ENCODE measurements around the gene MRC1.

MRC1 gene

GRCh38 chr10:17873946-17874345, 64.8 kb downstream of the MRC1 start:
- no peak overlapping the region for H3K9ac ChIP-seq (ENCODE audit: low read length)
- H3K14ac ChIP-seq (ENCODE audit: low read length in 2 of 2) = no peak overlapping the region
- no peaks in the 10 kb centered on the region for H3K79me1 ChIP-seq (replicated peaks; ENCODE audit: low read length, poor library complexity, severe bottlenecking)
- H2AFZ ChIP-seq (ENCODE audit: low read depth, low read length) = no peak overlapping the region
- no peak overlapping the region for H2BK15ac ChIP-seq (ENCODE audit: low read depth, poor library complexity, severe bottlenecking)
- H3K4me2 ChIP-seq (ENCODE audit: low read length, poor library complexity, severe bottlenecking) = no peak overlapping the region
- no peak overlapping the region for H2BK5ac ChIP-seq (ENCODE audit: low read depth, low read length, poor library complexity, severe bottlenecking)
- no peak overlapping the region for H3K18ac ChIP-seq (ENCODE audit: low read depth in 1 of 2, low read length in 2 of 2)
- no peak overlapping the region for H2BK12ac ChIP-seq (ENCODE audit: low read length in 2 of 2)
- no peak overlapping the region for H2AK5ac ChIP-seq (ENCODE audit: low read length, severe bottlenecking)
- no peak overlapping the region for H3K4me3 ChIP-seq (ENCODE audit: insufficient read depth in 1 of 2, low read depth in 1 of 2, low read length in 2 of 2)
- no peak overlapping the region for H2BK120ac ChIP-seq (ENCODE audit: low read depth, low read length)
- no peak for DNase-seq
- no peak overlapping the region for H3K27ac ChIP-seq (ENCODE audit: low read length, poor library complexity, severe bottlenecking)
- H3K36me3 ChIP-seq (ENCODE audit: control insufficient read depth in 1 of 2, insufficient read depth in 2 of 2, low read depth in 1 of 2, low read length in 2 of 2) = no peaks in the 10 kb centered on the region
- H4K8ac ChIP-seq (ENCODE audit: low read length) = no peak overlapping the region
- no peak overlapping the region for H3K4ac ChIP-seq (ENCODE audit: low read depth in 1 of 2, low read length in 2 of 2)
- no peak overlapping the region for H4K91ac ChIP-seq (ENCODE audit: low read length)
- no peaks in the 10 kb centered on the region for H3K9me3 ChIP-seq (ENCODE audit: control insufficient read depth, low read length)
- 91% methylated on average over 2 of the region's 2 CpGs for WGBS
- no peaks in the 10 kb centered on the region for H3K4me1 ChIP-seq (ENCODE audit: control insufficient read depth, insufficient read depth, low read depth, low read length)
- no peak overlapping the region for H3K23ac ChIP-seq (ENCODE audit: low read length in 2 of 2)
- no peaks in the 10 kb centered on the region for H3K27me3 ChIP-seq (ENCODE audit: control insufficient read depth in 1 of 2, insufficient read depth in 1 of 2, low read length in 2 of 2)

DNA sequence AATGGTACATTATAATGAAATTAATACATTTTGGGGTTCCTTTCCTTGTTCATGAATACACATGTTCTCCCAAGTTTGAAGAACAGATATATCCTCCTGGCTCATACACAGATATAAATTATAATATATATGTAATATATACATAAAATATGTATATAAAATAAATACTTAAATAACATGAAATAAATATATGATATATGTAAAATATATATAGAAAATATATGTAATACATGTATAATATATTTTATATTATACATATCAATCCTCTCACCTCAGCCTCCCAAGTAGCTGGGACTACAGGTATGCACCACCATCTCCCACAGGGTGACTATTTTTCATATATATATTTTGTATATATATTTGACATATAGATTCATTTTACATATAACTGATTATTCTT, 68.0 kb downstream of the MRC1 start:
- Histone ChIP-seq H3K14ac (ENCODE audit: low read length in 2 of 2) (no peak overlapping the region), H3K9ac (ENCODE audit: low read length) (no peak overlapping the region), H2BK120ac (ENCODE audit: low read depth, low read length) (no peak overlapping the region), H4K91ac (ENCODE audit: low read length) (no peak overlapping the region), H3K27me3 (ENCODE audit: control insufficient read depth in 1 of 2, insufficient read depth in 1 of 2, low read length in 2 of 2) (no peaks in the 10 kb centered on the region), H3K4me1 (ENCODE audit: control insufficient read depth, insufficient read depth, low read depth, low read length) (no peaks in the 10 kb centered on the region), H2BK15ac (ENCODE audit: low read depth, poor library complexity, severe bottlenecking) (no peak overlapping the region), H3K4ac (ENCODE audit: low read depth in 1 of 2, low read length in 2 of 2) (no peak overlapping the region), H3K27ac (ENCODE audit: low read length, poor library complexity, severe bottlenecking) (no peak overlapping the region), H3K4me2 (ENCODE audit: low read length, poor library complexity, severe bottlenecking) (no peak overlapping the region), H3K18ac (ENCODE audit: low read depth in 1 of 2, low read length in 2 of 2) (no peak overlapping the region), H3K36me3 (ENCODE audit: control insufficient read depth in 1 of 2, insufficient read depth in 2 of 2, low read depth in 1 of 2, low read length in 2 of 2) (no peaks in the 10 kb centered on the region), H2BK5ac (ENCODE audit: low read depth, low read length, poor library complexity, severe bottlenecking) (no peak overlapping the region), H2AK5ac (ENCODE audit: low read length, severe bottlenecking) (no peak overlapping the region), H4K8ac (ENCODE audit: low read length) (no peak overlapping the region), H2BK12ac (ENCODE audit: low read length in 2 of 2) (no peak overlapping the region), H2AFZ (ENCODE audit: low read depth, low read length) (no peak overlapping the region), H3K23ac (ENCODE audit: low read length in 2 of 2) (no peak overlapping the region), H3K79me1 (replicated peaks; ENCODE audit: low read length, poor library complexity, severe bottlenecking) (no peaks in the 10 kb centered on the region), H3K9me3 (ENCODE audit: control insufficient read depth, low read length) (no peaks in the 10 kb centered on the region), H3K4me3 (ENCODE audit: insufficient read depth in 1 of 2, low read depth in 1 of 2, low read length in 2 of 2) (no peak overlapping the region)
- DNase-seq = no peak

DNA sequence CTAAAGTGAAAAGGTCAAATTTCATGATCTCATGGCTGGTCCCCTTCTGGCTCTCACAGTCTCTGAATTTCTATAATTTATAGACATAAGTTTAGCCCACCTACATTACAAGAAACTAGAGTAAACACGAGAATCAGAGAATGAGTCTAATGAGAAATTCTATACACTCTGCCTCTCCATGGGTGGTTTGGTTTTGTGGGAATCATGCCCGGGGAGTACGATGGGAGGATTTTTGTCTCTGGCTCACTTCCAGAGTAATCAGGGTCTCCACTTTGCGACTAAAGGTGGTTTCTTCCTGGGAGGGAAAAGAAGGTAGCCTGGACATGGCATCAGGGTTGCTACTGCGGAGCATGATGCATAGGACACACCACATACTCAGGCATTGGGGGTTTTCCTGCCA, 69.7 kb downstream of the MRC1 start:
- Histone ChIP-seq H3K4me1 (ENCODE audit: control insufficient read depth, insufficient read depth, low read depth, low read length) (no peaks in the 10 kb centered on the region), H3K18ac (ENCODE audit: low read depth in 1 of 2, low read length in 2 of 2) (no peak overlapping the region), H3K4me3 (ENCODE audit: insufficient read depth in 1 of 2, low read depth in 1 of 2, low read length in 2 of 2) (no peak overlapping the region), H3K14ac (ENCODE audit: low read length in 2 of 2) (no peak overlapping the region), H2BK12ac (ENCODE audit: low read length in 2 of 2) (no peak overlapping the region), H2AK5ac (ENCODE audit: low read length, severe bottlenecking) (no peak overlapping the region), H3K36me3 (ENCODE audit: control insufficient read depth in 1 of 2, insufficient read depth in 2 of 2, low read depth in 1 of 2, low read length in 2 of 2) (no peaks in the 10 kb centered on the region), H4K8ac (ENCODE audit: low read length) (no peak overlapping the region), H2AFZ (ENCODE audit: low read depth, low read length) (no peak overlapping the region), H3K27ac (ENCODE audit: low read length, poor library complexity, severe bottlenecking) (no peak overlapping the region), H3K9ac (ENCODE audit: low read length) (no peak overlapping the region), H2BK120ac (ENCODE audit: low read depth, low read length) (no peak overlapping the region), H3K79me1 (replicated peaks; ENCODE audit: low read length, poor library complexity, severe bottlenecking) (no peaks in the 10 kb centered on the region), H3K4ac (ENCODE audit: low read depth in 1 of 2, low read length in 2 of 2) (no peak overlapping the region), H2BK5ac (ENCODE audit: low read depth, low read length, poor library complexity, severe bottlenecking) (no peak overlapping the region), H2BK15ac (ENCODE audit: low read depth, poor library complexity, severe bottlenecking) (no peak overlapping the region), H4K91ac (ENCODE audit: low read length) (no peak overlapping the region), H3K27me3 (ENCODE audit: control insufficient read depth in 1 of 2, insufficient read depth in 1 of 2, low read length in 2 of 2) (no peaks in the 10 kb centered on the region), H3K4me2 (ENCODE audit: low read length, poor library complexity, severe bottlenecking) (no peak overlapping the region), H3K9me3 (ENCODE audit: control insufficient read depth, low read length) (no peaks in the 10 kb centered on the region), H3K23ac (ENCODE audit: low read length in 2 of 2) (no peak overlapping the region)
- no peak for DNase-seq
- WGBS = 90% methylated on average over 4 of the region's 5 CpGs

- Histone ChIP-seq H3K4me3 (ENCODE audit: insufficient read depth in 1 of 2, low read depth in 1 of 2, low read length in 2 of 2) (peak overlapping the region in 1 of 2 experiments; percentile 44), H3K14ac (ENCODE audit: low read length in 2 of 2) (no peak overlapping the region), H4K91ac (ENCODE audit: low read length) (no peak overlapping the region), H2AK5ac (ENCODE audit: low read length, severe bottlenecking) (no peak overlapping the region), H3K4me1 (ENCODE audit: control insufficient read depth, insufficient read depth, low read depth, low read length) (no peaks in the 10 kb centered on the region), H3K9me3 (ENCODE audit: control insufficient read depth, low read length) (peaks cover 5% of the 10 kb centered on the region), H2BK120ac (ENCODE audit: low read depth, low read length) (no peak overlapping the region), H3K27ac (ENCODE audit: low read length, poor library complexity, severe bottlenecking) (no peak overlapping the region), H3K4me2 (ENCODE audit: low read length, poor library complexity, severe bottlenecking) (no peak overlapping the region), H3K4ac (ENCODE audit: low read depth in 1 of 2, low read length in 2 of 2) (no peak overlapping the region), H2AFZ (ENCODE audit: low read depth, low read length) (no peak overlapping the region), H3K27me3 (ENCODE audit: control insufficient read depth in 1 of 2, insufficient read depth in 1 of 2, low read length in 2 of 2) (no peaks in the 10 kb centered on the region), H3K79me1 (replicated peaks; ENCODE audit: low read length, poor library complexity, severe bottlenecking) (no peaks in the 10 kb centered on the region), H3K36me3 (ENCODE audit: control insufficient read depth in 1 of 2, insufficient read depth in 2 of 2, low read depth in 1 of 2, low read length in 2 of 2) (no peaks in the 10 kb centered on the region), H2BK15ac (ENCODE audit: low read depth, poor library complexity, severe bottlenecking) (no peak overlapping the region), H3K18ac (ENCODE audit: low read depth in 1 of 2, low read length in 2 of 2) (no peak overlapping the region), H3K23ac (ENCODE audit: low read length in 2 of 2) (no peak overlapping the region), H4K8ac (ENCODE audit: low read length) (no peak overlapping the region), H3K9ac (ENCODE audit: low read length) (no peak overlapping the region), H2BK5ac (ENCODE audit: low read depth, low read length, poor library complexity, severe bottlenecking) (no peak overlapping the region), H2BK12ac (ENCODE audit: low read length in 2 of 2) (no peak overlapping the region)
- WGBS = 88% methylated on average over 1 of the region's 3 CpGs
- DNase-seq = no peak
Measured at GRCh38 chr10:17880601-17881000, 71.5 kb downstream of the MRC1 start.

All from mesenchymal stem cell (in vitro differentiated cells and primary cell).